ENCODE measurements around the gene ESAM.
A peak's percentile ranks its signal among the peaks of the same experiment; 100 is the strongest.

ESAM gene

DNA sequence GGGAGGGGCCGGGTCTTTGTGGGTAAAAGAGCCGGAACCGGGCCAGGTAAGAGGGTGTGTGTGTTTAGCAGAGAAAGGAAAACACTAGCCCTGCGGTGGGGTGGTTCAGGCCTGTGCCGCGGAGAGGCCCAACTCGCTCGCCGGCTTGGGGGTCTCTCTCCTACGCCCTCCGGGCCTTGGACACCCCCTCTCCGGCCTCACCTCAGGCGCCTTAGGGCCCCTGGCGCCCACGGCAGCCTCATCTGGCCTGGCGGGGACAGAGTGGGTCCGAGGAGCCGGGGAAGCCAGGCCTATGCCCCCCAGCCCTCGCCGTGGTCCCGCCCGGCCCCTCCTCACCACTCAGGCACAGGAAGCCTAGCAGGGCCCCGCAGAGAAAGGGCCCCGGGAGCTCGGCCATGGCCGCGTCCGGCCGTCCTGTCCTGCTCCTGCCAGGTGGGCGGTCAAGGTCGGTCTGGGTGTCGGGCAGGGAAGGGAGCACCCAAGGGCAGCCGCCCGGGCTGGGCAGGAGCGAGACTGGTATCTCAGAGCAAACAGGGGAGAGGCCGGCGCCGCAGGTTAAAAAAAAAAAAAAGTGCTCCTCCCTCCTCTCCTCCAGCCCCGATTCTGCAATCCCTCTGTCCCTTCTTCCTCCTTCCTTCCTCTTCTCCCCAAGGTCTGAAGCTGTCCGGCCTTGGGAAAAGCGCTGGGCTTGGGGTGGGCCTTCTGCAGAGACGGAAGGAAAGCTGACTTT is 10.2 kb downstream of the ESAM start, which contains the start of gene VSIG2:
Gene VSIG2 (minus strand): TSS at position 515 of the 730 bp plus-strand sequence. CDS start 118 bp downstream, at position 397.
- no peak for DNase-seq

DNA sequence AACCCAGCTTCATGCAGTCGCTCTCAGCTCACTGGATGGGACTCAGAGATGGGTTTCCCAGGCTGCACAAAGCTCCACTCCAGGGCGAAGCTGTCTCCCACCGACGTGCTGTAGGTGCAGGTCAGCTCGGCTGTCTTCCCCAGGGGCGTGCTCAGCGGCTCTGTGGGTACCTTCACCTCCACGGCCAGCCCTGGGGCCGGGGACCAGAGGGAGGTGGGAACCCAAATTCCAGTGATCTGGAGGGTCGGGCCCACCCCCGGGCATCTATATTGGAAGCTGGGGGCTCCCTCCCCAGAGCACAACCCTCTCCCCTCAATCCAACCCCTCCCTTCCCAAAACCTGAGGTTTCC is 10.7 kb downstream of the ESAM start:
- DNase-seq: no peak

DNA sequence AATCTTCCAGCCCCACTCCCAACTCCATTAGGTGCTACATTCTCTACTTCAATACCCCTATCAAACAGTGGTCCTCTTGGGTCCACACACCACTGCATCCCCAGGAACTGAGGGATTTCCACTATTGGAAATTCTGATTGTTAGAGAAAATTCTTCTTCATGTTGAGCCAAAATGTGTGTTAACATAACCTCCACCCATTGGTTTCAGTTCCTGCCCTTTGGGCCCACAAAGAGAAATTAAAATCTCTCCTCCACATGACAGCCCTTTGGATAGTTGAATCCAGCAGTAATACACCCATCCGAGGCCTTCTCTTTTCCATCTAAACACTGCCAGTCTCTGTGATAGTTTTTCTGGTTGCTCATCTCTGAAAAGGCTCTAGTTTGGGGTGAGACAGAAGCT is 12.2 kb downstream of the ESAM start:
- DNase-seq: no peak

DNA sequence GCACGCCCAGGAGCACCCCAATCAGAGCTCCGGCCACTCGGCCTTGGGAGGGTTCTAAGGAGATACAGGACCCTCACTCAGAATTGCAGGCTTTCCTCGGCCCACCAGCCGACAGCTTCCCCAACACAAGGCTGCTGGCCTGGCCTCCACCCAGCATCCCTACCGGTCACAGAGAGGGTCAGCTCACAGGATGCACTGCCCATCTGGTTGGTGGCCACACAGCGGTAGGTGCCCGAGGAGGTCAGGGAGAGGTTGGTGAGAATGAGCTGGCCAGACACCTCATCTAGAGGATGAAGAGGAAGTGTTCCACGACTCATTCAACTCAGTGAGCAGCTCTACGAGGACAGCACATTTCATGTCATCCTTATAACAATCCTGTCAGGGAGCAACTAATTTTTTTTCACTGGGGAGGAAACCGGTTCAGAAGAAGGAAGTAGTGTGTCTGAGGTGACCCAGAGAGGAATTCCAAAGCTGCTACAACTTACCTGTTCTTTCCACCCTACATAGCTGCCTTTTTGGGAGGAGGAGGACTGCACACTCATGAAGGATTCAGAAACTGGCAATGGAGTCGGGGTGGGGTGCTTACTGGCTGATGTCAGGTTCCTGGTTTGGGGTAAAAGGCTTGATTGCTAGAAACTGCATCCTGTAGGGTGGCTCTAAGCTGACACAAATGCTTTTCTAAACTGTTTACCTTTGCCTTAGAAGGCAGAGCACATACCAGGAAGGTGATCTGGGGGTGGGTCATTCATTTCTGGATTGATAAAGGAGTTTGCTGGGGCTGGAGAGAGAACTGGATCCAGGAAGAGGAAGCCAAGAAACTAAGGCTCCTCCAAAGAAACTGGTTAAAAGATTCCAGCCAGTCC is 13.4 kb downstream of the ESAM start:
- DNase-seq: no peak

DNA sequence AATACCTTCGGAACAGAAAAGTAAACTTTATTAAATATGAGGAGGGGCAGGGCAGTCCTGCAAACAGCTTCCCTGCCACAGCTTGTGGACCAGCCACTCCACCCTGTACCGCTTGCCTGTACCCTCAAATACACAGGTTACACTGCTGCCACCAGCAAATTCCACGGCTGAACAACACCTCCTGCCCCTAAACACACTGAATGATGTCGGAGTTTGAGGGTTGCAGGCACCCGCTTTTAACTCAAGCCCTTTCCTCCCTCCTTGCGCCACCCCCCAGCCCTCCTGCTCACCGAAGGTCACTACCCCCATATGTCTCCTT is 14.0 kb downstream of the ESAM start:
- no peak for DNase-seq

DNA sequence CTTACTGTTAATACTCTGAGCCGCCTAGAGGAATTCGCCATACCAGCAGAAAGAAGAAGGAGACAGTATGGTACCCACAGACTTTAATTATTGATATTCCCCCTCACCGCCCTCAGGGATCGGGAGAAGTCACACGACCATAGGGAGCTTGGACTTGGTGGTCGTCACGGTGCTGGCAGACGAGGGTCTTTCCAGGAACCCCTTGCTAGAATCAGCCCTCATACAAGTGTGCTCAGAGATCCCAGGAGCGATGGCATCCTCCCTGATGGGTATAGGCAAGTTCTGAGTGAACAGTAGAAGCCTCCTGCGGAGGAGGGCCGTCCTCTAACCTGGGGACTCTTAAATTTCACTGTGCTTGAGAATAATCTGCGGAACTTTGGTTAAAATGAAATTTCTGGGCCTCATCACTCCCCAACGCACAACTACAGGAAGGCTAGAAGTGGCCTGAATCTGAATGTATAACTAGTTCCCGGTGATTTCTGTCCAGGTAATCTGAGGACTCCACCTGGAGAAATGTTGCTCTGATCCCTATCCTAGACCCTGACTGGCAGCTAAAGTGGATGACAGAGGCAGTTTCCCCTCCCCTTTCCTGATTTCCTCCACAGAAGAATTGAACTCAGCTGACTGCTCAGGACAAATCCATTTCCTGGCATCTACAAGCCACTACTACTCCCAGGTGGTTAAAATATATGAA is 14.5 kb downstream of the ESAM start:
- DNase-seq: no peak

DNA sequence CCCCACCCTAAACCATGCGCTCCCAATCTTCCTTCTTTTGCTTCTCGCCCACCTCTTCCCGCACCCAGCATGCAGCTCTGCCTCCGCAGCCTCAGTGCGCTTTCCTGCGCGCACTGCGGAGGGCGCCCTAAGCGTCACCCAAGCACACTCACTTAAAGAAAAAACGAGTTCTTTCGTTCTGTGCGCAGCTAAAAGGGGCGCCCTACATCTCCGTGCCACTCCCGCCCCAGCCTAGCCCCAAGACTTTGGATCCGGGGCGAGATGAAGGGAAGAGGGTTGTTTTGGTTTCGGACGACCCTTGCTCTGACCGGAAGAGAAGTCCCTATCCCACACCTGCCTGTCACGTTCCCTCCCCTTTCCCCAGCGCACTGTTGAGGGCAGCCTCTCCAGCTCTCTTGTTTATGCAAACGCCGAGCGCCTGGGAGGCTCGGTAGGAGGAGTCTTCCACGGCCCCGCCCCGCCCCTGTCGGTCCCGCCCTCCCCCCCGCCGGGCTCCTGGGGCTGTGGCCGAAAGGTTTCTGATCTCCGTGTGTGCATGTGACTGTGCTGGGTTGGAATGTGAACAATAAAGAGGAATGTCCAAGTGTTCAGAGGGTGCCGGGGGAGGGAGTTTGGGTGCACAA is 15.4 kb downstream of the ESAM start:
- peak; percentile 79 for DNase-seq

DNA sequence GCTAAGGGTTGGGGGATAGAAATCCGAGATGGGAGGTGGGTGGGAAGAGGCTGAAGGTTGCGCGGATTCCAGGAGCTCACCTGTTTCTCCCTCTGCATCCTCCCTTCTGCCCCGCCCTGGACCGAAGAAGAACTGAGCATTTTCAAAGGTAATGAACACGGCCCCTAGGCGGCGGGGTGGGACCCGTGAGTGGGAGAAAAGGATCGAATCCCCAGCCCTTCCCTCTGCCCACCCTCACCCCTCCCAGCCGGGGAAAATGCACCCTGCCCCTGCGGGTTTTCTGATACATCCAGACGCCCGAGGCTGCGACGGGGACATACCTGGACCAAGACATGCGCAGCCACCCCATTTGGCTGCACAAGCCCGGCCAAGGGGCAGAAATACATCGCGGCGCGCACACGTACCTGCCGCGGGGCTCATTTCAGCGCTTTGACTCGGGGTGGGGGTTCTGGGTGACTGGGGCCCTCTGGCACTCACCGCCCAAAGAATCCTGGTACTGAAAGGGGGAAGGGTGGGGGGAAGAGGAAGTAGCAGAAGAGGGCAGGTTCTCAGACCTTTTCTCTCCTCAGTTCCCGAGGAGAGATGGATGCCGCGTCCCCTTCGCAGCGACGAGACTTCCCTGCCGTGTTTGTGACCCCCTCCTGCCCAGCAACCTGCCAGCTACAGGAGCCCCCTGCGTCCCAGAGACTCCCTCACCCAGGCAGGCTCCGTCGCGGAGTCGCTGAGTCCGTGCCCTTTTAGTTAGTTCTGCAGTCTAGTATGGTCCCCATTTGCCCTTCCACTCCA is 16.1 kb downstream of the ESAM start:
- DNase-seq: peak; percentile 25

DNA sequence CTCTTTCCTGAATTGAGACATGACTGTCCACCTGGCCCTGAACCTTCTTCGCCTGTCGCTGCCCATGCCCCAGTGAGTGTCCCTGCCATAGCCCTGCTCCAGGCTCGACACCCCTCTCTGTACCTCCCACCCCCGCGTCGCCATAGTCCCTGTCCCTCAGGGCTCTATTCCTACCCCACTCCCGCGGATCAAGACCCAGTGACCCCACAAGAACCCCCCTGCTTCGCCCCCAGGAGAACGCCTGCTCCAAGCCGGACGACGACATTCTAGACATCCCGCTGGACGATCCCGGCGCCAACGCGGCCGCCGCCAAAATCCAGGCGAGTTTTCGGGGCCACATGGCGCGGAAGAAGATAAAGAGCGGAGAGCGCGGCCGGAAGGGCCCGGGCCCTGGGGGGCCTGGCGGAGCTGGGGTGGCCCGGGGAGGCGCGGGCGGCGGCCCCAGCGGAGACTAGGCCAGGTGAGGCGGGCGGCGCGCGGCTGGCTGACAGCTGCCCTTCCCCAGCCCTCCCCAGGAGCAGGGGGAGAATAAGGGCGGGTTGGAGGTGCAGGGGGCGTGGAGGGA is 16.7 kb downstream of the ESAM start:
- no peak for DNase-seq

DNA sequence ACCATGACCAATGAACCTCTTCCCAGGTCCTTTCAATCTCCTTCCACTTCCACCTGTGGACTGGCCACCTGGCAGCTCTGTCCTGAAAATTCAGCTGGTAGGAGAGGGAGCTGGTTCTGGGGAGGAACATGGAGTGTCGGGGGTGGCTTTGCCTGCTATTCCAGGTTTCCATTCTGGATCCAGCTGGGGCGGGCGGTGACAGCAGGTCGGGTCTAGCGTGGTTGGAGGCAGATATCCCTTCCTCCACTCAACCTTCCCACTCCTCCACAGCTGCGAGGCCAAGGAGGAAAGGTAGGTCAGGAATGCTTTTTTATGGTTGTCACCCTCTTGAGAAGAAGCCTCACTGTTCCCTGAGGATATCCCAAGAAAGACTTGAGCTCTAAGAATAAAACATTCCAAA is 19.0 kb downstream of the ESAM start:
- DNase-seq: no peak

DNA sequence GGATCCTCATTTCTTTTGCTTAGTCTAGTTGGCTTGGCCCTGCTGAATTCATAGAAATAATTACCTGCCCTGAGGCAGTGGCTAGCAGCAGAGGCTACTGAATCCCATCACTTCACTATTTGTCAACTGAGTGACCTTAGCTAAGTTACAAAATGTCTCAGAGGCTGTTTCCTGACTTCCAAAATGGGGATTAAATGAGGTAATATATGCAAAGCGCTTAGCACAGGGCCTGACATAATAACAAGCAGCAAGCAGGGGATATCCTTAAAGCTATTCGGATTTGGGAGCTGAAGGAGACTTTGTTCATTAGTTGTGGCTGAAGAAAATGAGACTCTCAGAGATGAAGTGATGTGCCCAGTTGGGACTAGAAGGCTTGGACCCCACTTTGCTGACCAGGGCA is 19.5 kb downstream of the ESAM start:
- DNase-seq: no peak

DNA sequence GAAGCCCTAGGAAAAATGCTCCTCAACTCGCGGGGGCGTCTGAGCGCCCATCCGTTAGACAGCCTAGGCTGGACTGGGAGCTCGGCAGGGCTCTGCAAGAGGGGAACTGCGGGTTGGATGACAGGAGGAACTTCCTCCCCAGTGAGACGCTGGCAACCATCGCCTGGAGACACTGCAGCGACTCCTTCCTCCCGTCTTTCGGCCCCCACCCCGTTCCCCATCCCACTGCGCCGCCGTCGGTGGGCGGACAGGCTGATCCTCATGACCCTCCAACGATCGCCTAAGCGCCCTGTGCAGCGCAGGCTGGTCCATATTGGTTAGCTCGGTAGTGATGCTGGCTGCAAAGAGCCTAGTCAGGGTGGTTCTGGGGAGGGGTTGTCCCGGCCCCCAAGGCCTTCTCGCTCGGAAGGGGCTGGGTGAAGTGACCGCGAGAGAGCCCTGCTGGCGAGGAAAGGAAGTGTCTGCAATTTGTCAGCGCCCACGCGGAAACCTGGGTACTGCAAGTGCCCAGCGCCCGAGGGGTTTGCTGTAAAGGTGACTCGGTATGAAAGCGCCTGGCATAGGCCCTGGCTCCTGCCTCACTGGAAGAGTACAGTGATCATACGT is 21.7 kb downstream of the ESAM start:
- peak; percentile 61 for DNase-seq

DNA sequence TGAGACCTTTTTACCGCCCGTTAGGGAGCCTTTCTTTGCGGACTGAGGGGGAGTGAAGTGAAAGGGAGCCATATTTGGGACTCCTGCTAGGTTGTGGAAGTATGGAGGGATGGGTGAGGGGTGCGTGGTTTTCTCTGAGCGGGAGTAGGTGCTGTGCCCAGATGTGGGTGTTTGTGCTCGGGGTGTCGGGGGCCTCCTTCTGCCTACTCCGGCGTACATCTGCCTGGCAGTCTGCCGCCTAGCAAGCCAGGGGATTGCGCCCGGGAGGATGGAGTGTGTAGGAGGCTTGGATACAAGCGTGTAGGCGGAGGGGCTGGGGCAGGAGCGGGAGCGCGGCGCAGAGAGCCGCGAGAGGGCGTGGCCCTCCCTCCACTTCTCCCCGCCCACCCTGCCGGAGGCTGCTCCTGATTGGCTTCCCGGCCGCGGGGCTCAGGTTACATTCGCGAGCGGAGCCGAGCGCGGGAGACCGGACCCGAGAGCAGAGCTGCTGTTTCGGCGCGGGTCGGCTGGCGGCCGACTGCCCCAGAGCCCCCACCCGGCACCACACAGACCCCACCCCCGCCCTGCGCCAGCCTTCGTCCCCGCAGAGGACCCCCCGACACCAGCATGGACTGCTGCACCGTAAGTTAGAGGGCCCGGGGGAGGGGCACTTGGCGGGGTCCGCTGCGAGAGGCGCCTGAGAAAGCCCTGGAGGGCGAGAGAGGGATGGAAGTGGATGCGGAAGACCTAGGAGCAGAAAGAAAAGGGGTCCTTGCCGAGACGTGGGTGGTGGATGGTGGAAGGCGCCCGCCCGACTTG is 22.4 kb downstream of the ESAM start, which contains the start of gene NRGN:
Gene NRGN (plus strand): TSS at position 464 of the 798 bp plus-strand sequence. CDS start 143 bp downstream, at position 607.
- DNase-seq: peak; percentile 81

DNA sequence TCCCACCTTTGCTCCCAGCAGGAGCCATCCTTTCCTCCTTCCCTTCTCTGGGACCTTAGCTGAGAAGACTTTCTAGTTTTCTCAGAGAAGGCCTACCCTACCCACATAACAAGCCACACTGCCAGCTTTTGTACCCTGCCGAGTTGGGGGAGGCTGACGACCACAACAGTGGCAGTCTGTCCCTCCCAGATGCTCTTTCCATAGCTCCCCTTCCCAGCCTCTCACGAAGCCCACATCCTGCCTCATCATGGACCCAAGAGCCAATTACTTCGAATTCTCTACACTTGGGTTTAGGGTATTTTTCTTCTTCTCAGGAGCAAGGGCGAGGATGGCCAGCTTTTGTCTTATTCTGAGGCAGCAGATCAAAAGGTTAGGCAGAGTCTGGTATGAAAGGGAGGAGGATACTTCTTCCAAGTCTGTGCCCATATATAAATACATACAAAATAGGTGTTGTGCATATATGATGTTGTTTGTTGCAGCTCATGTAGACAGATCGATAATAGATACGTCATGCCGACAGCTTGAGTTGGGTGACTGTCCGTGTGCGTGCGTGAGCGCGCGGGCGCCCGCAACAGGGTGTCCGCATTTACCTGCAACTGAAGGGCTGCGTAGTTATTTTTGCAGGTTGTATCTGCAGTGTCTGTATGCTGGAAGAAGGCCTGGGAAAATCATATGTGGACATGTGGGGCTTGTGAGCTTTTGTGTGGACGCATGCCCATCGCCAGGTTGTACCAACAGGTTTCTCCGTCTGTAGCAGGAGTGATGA is 23.2 kb downstream of the ESAM start:
- DNase-seq: no peak

DNA sequence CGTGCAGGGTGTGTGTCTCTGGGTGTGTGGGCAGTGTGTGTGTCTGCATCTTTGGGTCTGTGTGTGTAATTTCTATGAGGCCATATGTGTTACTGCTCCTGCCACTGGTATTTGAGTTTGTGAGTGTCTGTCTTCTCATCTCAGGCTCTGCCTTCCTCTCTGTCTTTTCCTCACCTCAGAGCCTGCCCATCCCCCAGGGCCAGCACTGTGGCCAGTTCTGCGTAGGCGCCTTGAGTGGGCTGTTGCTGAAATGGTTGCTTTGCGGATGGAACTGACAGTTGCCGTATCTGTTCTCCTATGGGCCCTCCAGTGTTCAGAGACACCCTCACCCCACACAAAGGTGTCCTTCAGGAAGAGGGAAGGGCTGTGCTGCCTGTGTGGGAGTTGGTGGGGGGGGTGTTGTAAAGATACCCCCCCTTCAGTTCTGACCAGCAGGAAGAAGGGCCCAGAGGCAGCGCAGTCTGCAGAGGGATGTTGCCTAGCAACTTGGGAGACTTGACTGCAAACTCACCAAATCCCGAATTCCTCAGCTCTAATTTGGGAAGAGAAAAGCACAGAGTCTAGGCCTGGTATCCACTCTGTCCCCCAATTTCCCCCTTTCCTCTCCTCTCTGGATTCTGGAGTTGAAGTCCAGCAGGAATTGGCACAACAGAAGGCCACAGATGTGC is 24.3 kb downstream of the ESAM start:
- no peak for DNase-seq

DNA sequence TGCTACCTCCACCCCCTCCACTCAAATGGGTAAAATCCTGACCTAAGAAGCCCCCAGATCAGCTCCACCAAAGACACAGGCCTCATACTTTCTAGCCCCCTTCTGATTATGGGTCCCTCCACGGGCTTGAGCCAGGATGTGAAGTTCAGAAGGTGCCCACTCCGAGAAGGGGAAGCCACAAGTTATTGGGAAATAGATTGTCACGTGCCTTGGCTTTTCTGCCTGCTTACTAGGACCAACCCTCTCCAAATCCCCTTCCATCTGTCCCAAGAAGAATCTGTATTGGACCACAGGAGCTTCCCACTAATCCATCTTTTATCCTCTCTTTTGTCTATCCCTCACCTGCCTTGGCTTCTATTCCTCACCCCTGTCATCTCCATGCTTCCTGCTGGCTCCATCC is 25.4 kb downstream of the ESAM start:
- DNase-seq: no peak

DNA sequence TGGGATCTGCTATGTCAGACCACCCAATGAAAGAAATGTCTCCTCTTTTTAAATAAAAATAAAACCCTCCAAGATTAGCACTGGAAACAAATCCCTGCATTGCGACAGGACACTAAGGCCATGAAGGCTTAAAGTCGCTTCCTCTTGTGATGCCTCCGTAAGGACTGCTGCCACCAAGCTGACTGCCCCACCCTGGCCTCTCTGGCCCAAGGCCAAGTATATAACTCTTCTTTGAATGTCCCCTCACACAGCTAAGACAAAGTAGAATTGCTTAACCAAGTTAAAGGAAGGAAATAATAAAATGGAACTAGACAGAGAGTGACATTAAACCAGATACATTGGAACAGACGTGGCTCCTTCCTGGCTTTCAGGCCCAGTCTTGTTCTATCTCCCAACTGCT is 29.9 kb downstream of the ESAM start:
- DNase-seq: peak; percentile 44

DNA sequence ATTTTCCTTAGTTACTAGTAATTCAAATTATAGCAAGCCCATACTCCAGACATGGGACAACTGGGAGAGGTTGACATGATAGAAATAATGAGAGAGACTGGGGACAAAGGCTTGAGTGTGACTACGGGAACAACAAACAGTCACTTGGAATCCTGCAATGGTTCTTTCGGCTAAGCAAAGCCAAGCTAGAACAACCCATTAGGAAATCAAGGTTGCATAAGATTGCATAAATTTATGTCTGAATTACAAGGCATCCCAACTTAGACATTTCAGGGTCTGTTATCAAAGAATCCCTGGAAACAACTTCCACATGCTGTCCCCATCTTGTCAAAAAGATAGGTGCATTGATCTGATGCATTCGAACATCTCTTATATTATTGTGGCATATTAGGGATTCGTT is 32.5 kb downstream of the ESAM start:
- DNase-seq: no peak

DNA sequence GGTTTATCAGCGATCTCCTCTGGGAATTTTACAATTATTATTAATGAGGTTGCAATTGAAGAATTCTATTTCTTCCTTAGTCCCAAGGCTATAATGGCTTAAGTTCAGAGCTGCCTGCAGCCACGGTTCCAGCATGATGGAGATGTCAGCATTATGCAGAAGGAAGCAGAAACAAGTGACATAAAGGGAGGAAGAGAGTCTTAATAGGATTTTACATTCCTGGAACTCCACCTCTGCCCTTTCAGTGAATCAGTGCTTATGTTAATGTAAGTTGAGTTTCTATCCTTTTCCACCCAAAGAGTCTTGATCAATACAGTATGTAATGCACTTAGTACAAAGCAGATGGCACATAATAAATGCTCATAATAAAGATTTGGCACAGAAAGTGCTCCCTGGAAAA is 34.0 kb downstream of the ESAM start:
- no peak for DNase-seq

Measured in CD4-positive, alpha-beta T cell treated with Interferon gamma for 1 hour (primary cell).